Body of pancreas (tissue), 4 donors: ENCODE data around the gene GCDH.

Source experiments
- POLR2A ChIP-seq, 3 donors: fragments of 450-650 bp; IDR thresholded peaks; one replicate each; pipeline ENCODE4 v1.6.1; 2016; ENCODE audit warnings: antibody characterized with exemption in 3 of 3, mild to moderate bottlenecking in 2 of 3
- TF ChIP-seq, protein P1 (sequence below), 7 experiments: fragments of 450-650 bp in 4 of 7; fragments of 200-600 bp in 3 of 7; sonication (generic) in 3 of 7; IDR thresholded peaks; one replicate each; pipeline ENCODE4 v1.5.1; 2016 to 2019; ENCODE audit warnings: antibody characterized with exemption in 7 of 7

DNA sequence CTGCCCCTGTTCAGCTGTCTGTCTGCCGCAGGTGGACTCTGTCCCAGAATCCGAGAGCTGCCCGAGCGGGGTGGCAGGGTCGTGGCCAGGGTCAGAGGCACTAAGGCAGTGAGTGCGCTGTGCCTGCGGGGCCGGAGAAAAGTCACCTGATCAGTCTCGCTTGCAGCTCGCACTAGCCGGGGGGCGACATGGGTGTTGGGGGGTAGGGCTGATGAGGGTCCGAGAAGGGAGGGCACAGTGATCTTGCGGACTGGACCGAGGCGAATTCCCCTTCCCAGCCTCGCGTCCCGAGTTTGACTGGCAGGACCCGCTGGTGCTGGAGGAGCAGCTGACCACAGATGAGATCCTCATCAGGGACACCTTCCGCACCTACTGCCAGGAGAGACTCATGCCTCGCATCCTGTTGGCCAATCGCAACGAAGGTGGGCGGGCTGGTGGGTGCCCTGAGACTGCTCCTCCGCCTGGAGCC lies 627 bp downstream of the GCDH start:
- TF ChIP-seq, protein P1, sequence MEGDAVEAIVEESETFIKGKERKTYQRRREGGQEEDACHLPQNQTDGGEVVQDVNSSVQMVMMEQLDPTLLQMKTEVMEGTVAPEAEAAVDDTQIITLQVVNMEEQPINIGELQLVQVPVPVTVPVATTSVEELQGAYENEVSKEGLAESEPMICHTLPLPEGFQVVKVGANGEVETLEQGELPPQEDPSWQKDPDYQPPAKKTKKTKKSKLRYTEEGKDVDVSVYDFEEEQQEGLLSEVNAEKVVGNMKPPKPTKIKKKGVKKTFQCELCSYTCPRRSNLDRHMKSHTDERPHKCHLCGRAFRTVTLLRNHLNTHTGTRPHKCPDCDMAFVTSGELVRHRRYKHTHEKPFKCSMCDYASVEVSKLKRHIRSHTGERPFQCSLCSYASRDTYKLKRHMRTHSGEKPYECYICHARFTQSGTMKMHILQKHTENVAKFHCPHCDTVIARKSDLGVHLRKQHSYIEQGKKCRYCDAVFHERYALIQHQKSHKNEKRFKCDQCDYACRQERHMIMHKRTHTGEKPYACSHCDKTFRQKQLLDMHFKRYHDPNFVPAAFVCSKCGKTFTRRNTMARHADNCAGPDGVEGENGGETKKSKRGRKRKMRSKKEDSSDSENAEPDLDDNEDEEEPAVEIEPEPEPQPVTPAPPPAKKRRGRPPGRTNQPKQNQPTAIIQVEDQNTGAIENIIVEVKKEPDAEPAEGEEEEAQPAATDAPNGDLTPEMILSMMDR (IDR thresholded peaks at IDR 0.05): no peak
- TF ChIP-seq POLR2A (IDR thresholded peaks at IDR 0.05): no peak
